OCI-LY7 (cell line): ENCODE measurements around the gene PI4K2A.

ENCODE experiments used
- CTCF ChIP-seq: fragments of 200-600 bp; sonication (generic); conservative IDR thresholded peaks from 2 replicates; pipeline ENCODE4 v1.5.1; 2014; ENCODE audit warnings: mild to moderate bottlenecking, antibody characterized with exemption, low read length, moderate library complexity, mixed read lengths
- EZH2phosphoT487 ChIP-seq: fragments of 200-600 bp; sonication (generic); IDR thresholded peaks from 2 replicates; pipeline ENCODE4 v1.6.1; 2018; ENCODE audit warnings: low read depth, borderline replicate concordance, mild to moderate bottlenecking, mixed run types, antibody characterized with exemption, low read length, moderate library complexity, mixed read lengths

- TF ChIP-seq CTCF: no peak
- no peak for TF ChIP-seq EZH2phosphoT487
Observed at GRCh38 chr10:97618285-97618684, 22.2 kb upstream of the PI4K2A start.
